Kidney (tissue), 14 donors: ENCODE measurements around the gene ALDH7A1. TPM values are rescaled to one million over a fixed set of nuclear protein-coding genes. Genes with fewer than 3 reads are reported as not detected.

Experiments used
- DNase-seq, 5 donors: peaks; one replicate each; pipeline ENCODE4 v3.0.0-alpha.2; 2013 to 2020
- FAIRE-seq: peaks from 2 replicates; lab custom pipeline; 2012; peaks lifted over from hg19 to GRCh38; lab: Jason Lieb, UNC
- H3K27ac ChIP-seq, 2 donors: one replicate each; pipeline ENCODE4 v1.7.0; 2013; ENCODE audit warnings: low read depth in 2 of 2, low read length in 2 of 2, inconsistent platforms in 1 of 2
- H3K27me3 ChIP-seq: one replicate; pipeline ENCODE4 v1.7.1; 2013; ENCODE audit warnings: low read length, inconsistent platforms; ENCODE audit not compliant: control insufficient read depth, insufficient read depth
- H3K36me3 ChIP-seq, 3 donors: one replicate each; pipeline versions ENCODE4 v1.7.0 to v1.7.1; 2013; ENCODE audit warnings: low read length in 3 of 3, control low read depth in 1 of 3, inconsistent platforms in 1 of 3; ENCODE audit not compliant: insufficient read depth in 3 of 3, control insufficient read depth in 2 of 3
- H3K4me1 ChIP-seq, 3 donors: one replicate each; pipeline versions ENCODE4 v1.7.0 to v1.7.1; 2013; ENCODE audit warnings: low read length in 3 of 3, inconsistent platforms in 1 of 3, low read depth in 1 of 3; ENCODE audit not compliant: control insufficient read depth in 2 of 3, insufficient read depth in 2 of 3
- H3K4me3 ChIP-seq, 3 donors: one replicate each; pipeline versions ENCODE4 v1.7.0 to v1.8.1; 2013; ENCODE audit warnings: low read length in 3 of 3, control low read depth in 1 of 3, inconsistent platforms in 1 of 3
- H3K9ac ChIP-seq, 3 donors: one replicate each; pipeline versions ENCODE4 v1.7.0 to v1.7.1; 2013; ENCODE audit warnings: low read length in 3 of 3, control low read depth in 1 of 3, inconsistent platforms in 1 of 3
- H3K9me3 ChIP-seq, 3 donors: one replicate each; pipeline versions ENCODE4 v1.7.0 to v1.7.1; 2013; ENCODE audit warnings: low read length in 3 of 3, control low read depth in 1 of 3, inconsistent platforms in 1 of 3; ENCODE audit not compliant: control insufficient read depth in 2 of 3, insufficient read depth in 1 of 3
- intact Hi-C: fragments of 100-400 bp; cut with DNase I; formaldehyde crosslinking; loops from one replicate; pipeline ENCODE4 v1.11.1; 2022
- polyA plus RNA-seq: library from polyadenylated mRNA; stranded (reverse); fragments of 350-450 nt; fragmentation: Illumina TruSeq; extraction: RNeasy Lipid Tissue Mini Kit (QIAGEN cat#74804); gene quantifications from one replicate; pipeline ENCODE4 v1.2.3, GENCODE V29; 2014; ENCODE audit warnings: low read depth, low replicate concordance; ENCODE audit not compliant: insufficient read depth
- total RNA-seq: library from RNA; stranded (reverse); fragmentation: NEBNext Ultra II Directional; extraction: Animal tissue kit (Norgen Biotek cat#: 25700); gene quantifications from one replicate; pipeline ENCODE4 v1.2.1, GENCODE V29; 2021
- TF ChIP-seq, protein P1 (sequence below): IDR thresholded peaks from 3 replicates; pipeline ENCODE4 v1.5.1; 2012; ENCODE audit warnings: mild to moderate bottlenecking, moderate library complexity, borderline replicate concordance; ENCODE audit not compliant: insufficient read depth; ENCODE audit errors: extremely low read depth
- donor health status: control.
- donor health status: control.
- donor health status: control.
- donor health status: control.
- donor health status: control.
- donor health status: DM: yes; HTN: yes; CAD: no.
- donor health status: Normal renal cell carcinoma (clear cell type).

Gene ALDH7A1
- total and polyA plus RNA-seq, 2 donors from 2014 or later = 51.8 to 184 TPM

DNA sequence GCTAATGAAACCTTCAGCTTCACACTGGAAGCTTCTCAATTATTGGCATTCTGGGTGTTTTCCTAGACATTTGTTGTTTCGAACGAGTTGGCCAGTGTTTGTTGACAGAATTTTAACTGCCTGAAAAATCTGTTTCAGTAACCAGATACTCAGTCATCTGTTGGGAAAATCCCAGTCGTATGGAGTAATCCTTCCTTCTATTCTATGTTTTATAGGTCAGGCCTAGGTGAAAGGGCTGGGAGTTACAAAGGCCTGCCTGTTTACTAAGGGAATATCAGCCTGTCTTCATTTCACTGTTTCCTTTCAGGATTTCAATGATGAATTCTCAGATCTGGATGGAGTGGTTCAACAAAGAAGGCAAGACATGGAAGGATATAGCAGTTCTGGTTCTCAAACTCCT lies 111.9 kb downstream of the ALDH7A1 start:
- TF ChIP-seq, protein P1, sequence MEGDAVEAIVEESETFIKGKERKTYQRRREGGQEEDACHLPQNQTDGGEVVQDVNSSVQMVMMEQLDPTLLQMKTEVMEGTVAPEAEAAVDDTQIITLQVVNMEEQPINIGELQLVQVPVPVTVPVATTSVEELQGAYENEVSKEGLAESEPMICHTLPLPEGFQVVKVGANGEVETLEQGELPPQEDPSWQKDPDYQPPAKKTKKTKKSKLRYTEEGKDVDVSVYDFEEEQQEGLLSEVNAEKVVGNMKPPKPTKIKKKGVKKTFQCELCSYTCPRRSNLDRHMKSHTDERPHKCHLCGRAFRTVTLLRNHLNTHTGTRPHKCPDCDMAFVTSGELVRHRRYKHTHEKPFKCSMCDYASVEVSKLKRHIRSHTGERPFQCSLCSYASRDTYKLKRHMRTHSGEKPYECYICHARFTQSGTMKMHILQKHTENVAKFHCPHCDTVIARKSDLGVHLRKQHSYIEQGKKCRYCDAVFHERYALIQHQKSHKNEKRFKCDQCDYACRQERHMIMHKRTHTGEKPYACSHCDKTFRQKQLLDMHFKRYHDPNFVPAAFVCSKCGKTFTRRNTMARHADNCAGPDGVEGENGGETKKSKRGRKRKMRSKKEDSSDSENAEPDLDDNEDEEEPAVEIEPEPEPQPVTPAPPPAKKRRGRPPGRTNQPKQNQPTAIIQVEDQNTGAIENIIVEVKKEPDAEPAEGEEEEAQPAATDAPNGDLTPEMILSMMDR = no peak
- no peaks in the 10 kb centered on the region for H3K9me3 ChIP-seq
- peaks cover 4 to 58% (median 35%) of the 10 kb centered on the region in 3 donors for H3K36me3 ChIP-seq
- intact Hi-C loops = loop anchor here (10.0 kb wide), 1 partner anchor 48 kb away; no protein-coding TSS in a partner anchor
- H3K4me1 ChIP-seq = peaks cover 0 to 2% (median 0%) of the 10 kb centered on the region in 3 donors
- H3K27ac ChIP-seq = no peak overlapping the region
- FAIRE-seq (no peak), DNase-seq (peak in 1 of 5 donors; percentile 42)
- H3K27me3 ChIP-seq = no peaks in the 10 kb centered on the region
- H3K4me3 ChIP-seq = no peak overlapping the region
- H3K9ac ChIP-seq = no peak overlapping the region

DNA sequence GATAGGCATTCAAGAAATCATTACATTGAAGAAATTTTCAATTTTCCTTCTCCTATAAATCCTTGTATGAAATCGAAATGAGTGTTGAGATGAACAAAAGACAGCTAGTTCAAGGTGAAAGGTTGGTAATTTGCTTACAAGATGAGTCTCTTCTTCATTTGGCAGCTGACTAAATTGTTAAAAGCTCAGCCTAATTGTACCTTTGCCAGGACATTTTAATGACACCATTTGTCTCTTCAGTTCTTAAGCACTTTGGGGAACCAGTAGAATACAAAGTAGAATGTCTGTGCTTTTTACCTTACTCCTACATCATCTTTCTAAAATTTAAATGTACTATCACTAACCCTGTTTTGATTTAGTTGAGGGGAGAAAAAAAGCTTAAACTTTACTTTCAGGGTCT lies 112.4 kb downstream of the ALDH7A1 start:
- H3K27ac ChIP-seq = no peak overlapping the region
- intact Hi-C loops = loop anchor here (10.0 kb wide), 1 partner anchor 48 kb away; no protein-coding TSS in a partner anchor
- no peak overlapping the region for H3K9ac ChIP-seq
- no peaks in the 10 kb centered on the region for H3K9me3 ChIP-seq
- TF ChIP-seq, protein P1 = no peak
- no peaks in the 10 kb centered on the region for H3K27me3 ChIP-seq
- H3K4me3 ChIP-seq = no peak overlapping the region
- H3K36me3 ChIP-seq = peaks cover 4 to 53% (median 34%) of the 10 kb centered on the region in 3 donors
- peaks cover 0 to 2% (median 0%) of the 10 kb centered on the region in 3 donors for H3K4me1 ChIP-seq
- no peak for DNase-seq
- no peak for FAIRE-seq

DNA sequence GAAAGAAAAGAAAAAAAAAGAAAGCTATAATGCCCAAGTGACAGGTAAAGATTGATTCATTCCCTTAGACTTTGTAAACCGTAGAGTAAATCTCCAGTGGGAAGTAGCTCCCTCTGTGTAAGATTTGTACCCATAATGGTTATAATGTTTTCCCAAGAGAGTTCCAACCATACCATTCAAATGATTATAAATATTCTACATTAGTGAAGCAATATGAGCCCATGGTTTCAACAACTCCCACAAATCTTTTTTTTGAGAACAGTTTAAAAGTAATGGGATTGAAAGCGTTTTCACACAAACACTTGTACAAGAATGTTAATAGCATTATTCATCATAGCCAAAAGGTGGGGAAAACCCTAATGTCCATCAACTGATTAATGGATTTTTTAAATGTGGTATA lies 113.8 kb downstream of the ALDH7A1 start:
- H3K27me3 ChIP-seq = no peaks in the 10 kb centered on the region
- TF ChIP-seq, protein P1 = no peak
- H3K27ac ChIP-seq = no peak overlapping the region
- no peak overlapping the region for H3K4me3 ChIP-seq
- FAIRE-seq = no peak
- peaks cover 0 to 6% (median 2%) of the 10 kb centered on the region in 3 donors for H3K4me1 ChIP-seq
- H3K36me3 ChIP-seq = peaks cover 4 to 40% (median 22%) of the 10 kb centered on the region in 3 donors
- no peak for DNase-seq
- no peaks in the 10 kb centered on the region for H3K9me3 ChIP-seq
- H3K9ac ChIP-seq = no peak overlapping the region
- intact Hi-C loops = loop anchor here (10.0 kb wide), 1 partner anchor 46 kb away; no protein-coding TSS in a partner anchor

Other genes with a start within 250 kb of the ALDH7A1 start
- gene GRAMD2B, start 171.8 kb downstream of the ALDH7A1 start, total RNA-seq = 38.5 TPM
- gene GRAMD2B, start 171.8 kb downstream of the ALDH7A1 start, polyA plus RNA-seq = 18.4 TPM
- 33.3 TPM for gene PHAX, start 5.7 kb upstream of the ALDH7A1 start, total RNA-seq
- 23.7 TPM for gene PHAX, start 5.7 kb upstream of the ALDH7A1 start, polyA plus RNA-seq
- gene LMNB1, start 181.9 kb upstream of the ALDH7A1 start, total RNA-seq = 10.3 TPM
- gene LMNB1, start 181.9 kb upstream of the ALDH7A1 start, polyA plus RNA-seq = 1.7 TPM